MM.1S (cell line): ENCODE measurements around the gene CFAP46.

Experiments used
- CTCF ChIP-seq: fragments of 300-600 bp; sonication (generic); IDR thresholded peaks from 2 replicates; pipeline ENCODE4 v1.5.1; 2016; ENCODE audit warnings: antibody characterized with exemption, low read length, mixed read lengths
- EZH2 ChIP-seq: fragments of 300-600 bp; sonication (generic); optimal IDR thresholded peaks from 2 replicates; pipeline ENCODE3; 2017; ENCODE audit warnings: low read depth, mild to moderate bottlenecking, antibody characterized with exemption, low read length, mixed read lengths
- EZH2phosphoT487 ChIP-seq: fragments of 300-600 bp; sonication (generic); IDR thresholded peaks from 2 replicates; pipeline ENCODE4 v1.6.1; 2018; ENCODE audit warnings: antibody characterized with exemption, low read length

- TF ChIP-seq CTCF (no peak), EZH2 (no peak), EZH2phosphoT487 (no peak)
These were observed 36.7 kb downstream of the CFAP46 start for GRCh38 chr10:132905661-132906060.
